ENCODE results near the gene POLDIP2. TPM values are rescaled to one million over a fixed set of nuclear protein-coding genes. Genes with fewer than 3 reads are reported as not detected.

The POLDIP2 gene
- total and polyA plus RNA-seq, 2 of the 13 experiments (the other 11 are each of a cell fraction or from before 2014, with no cell fraction given) = 85.9 to 114 TPM

- TF ChIP-seq ATF3 (CRISPR knock-in tag; IDR thresholded peaks at IDR 0.05) (no peak), TCF12 (IDR thresholded peaks at IDR 0.05) (no peak), TCF12 (CRISPR knock-in tag; IDR thresholded peaks at IDR 0.05) (peak; percentile 37; the same call in 1 of the 2 replicates), SUZ12 (IDR thresholded peaks at IDR 0.05; ENCODE audit: low read depth, low read length) (no peak), ZNF841 (CRISPR knock-in tag; IDR thresholded peaks at IDR 0.05; ENCODE audit: borderline replicate concordance) (no peak), ZNF780A (CRISPR knock-in tag; IDR thresholded peaks at IDR 0.05) (no peak), KDM3A (CRISPR knock-in tag; IDR thresholded peaks at IDR 0.05; ENCODE audit: low read depth) (no peak), ZXDC (CRISPR knock-in tag; IDR thresholded peaks at IDR 0.05) (no peak), ZNF761 (CRISPR knock-in tag; conservative IDR thresholded peaks at IDR 0.05) (peak; percentile 23; the same call in 1 of the 2 replicates), SMYD3 (CRISPR knock-in tag; IDR thresholded peaks at IDR 0.05) (no peak), HOXA3 (CRISPR knock-in tag; IDR thresholded peaks at IDR 0.05) (peak; percentile 48), EZH2 (conservative IDR thresholded peaks at IDR 0.05; ENCODE audit: low read depth, low read length) (no peak), PAXIP1 (CRISPR knock-in tag; conservative IDR thresholded peaks at IDR 0.05) (no peak), NBN (conservative IDR thresholded peaks at IDR 0.05) (no peak), KLF16 (CRISPR knock-in tag; IDR thresholded peaks at IDR 0.05) (no peak)
- TF ChIP-seq, protein P1, sequence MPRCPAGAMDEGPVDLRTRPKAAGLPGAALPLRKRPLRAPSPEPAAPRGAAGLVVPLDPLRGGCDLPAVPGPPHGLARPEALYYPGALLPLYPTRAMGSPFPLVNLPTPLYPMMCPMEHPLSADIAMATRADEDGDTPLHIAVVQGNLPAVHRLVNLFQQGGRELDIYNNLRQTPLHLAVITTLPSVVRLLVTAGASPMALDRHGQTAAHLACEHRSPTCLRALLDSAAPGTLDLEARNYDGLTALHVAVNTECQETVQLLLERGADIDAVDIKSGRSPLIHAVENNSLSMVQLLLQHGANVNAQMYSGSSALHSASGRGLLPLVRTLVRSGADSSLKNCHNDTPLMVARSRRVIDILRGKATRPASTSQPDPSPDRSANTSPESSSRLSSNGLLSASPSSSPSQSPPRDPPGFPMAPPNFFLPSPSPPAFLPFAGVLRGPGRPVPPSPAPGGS (CRISPR knock-in tag; IDR thresholded peaks at IDR 0.05) = peak; percentile 64; the same call in 1 of the 2 replicates
Observed at GRCh38 chr17:28405632-28406472, 48.5 kb upstream of the POLDIP2 start, which contains the start of gene SLC46A1 (continued).
